ENCODE results near the gene EVA1B. TPM values are rescaled to one million over a fixed set of nuclear protein-coding genes. Genes with fewer than 3 reads are reported as not detected.

The EVA1B gene
- total RNA-seq, 1 experiment from 2014 or later: 5.5 TPM

- Histone ChIP-seq H2AK5ac (ENCODE audit: insufficient read length, low read length) (no peak overlapping the region), H3K23me2 (ENCODE audit: insufficient read length, low read depth, low read length, poor library complexity, severe bottlenecking) (no peaks in the 10 kb centered on the region), H3K9me3 (ENCODE audit: control insufficient read depth, low read depth, low read length) (no peaks in the 10 kb centered on the region), H3K27ac (ENCODE audit: insufficient read length, low read depth, low read length) (no peak overlapping the region), H2AFZ (ENCODE audit: low read length) (no peak overlapping the region), H2BK120ac (ENCODE audit: low read depth, low read length, poor library complexity, severe bottlenecking) (no peak overlapping the region), H3K79me2 (ENCODE audit: insufficient read depth, low read length) (no peaks in the 10 kb centered on the region), H3K9ac (ENCODE audit: extremely low read depth, insufficient read length, low read length) (no peak overlapping the region), H3K79me1 (ENCODE audit: insufficient read depth, low read depth, low read length, poor library complexity, severe bottlenecking) (no peaks in the 10 kb centered on the region), H3K4me1 (ENCODE audit: insufficient read depth, low read length) (0 out of 2 replicates have a peak, but pooled peaks cover 2% of the 10 kb centered on the region), H3K4me2 (ENCODE audit: insufficient read depth, insufficient read length, low read length) (no peak overlapping the region), H4K20me1 (ENCODE audit: control insufficient read depth, insufficient read depth, insufficient read length) (no peaks in the 10 kb centered on the region), H2BK12ac (ENCODE audit: insufficient read length, low read depth, low read length) (no peak overlapping the region), H3K27me3 (ENCODE audit: insufficient read depth, low read length) (no peaks in the 10 kb centered on the region), H3T11ph (ENCODE audit: low read length) (no peak overlapping the region), H2BK20ac (ENCODE audit: low read depth, low read length, poor library complexity, severe bottlenecking) (no peak overlapping the region), H3K14ac (ENCODE audit: insufficient read depth, low read length) (no peak overlapping the region), H4K8ac (replicated peaks; ENCODE audit: insufficient read length, low read depth, low read length) (no peak overlapping the region), H3K4ac (ENCODE audit: low read depth, low read length) (no peak overlapping the region), H4K91ac (ENCODE audit: insufficient read length, low read depth, low read length) (no peak overlapping the region), H3K23ac (ENCODE audit: insufficient read length, low read depth, low read length) (no peak overlapping the region), H2BK5ac (ENCODE audit: insufficient read length, low read length) (no peak overlapping the region), H2BK15ac (ENCODE audit: low read depth, low read length) (no peak overlapping the region), H4K5ac (ENCODE audit: insufficient read length, low read depth, low read length) (no peak overlapping the region), H3K18ac (ENCODE audit: insufficient read length, low read depth, low read length) (no peak overlapping the region), H3K56ac (ENCODE audit: insufficient read length, low read depth, low read length) (no peak overlapping the region)
- DNase-seq: no peak
- H3K36me3 Mint-ChIP-seq (ENCODE audit: insufficient read depth in 1 of 3, low read depth in 3 of 3): peaks cover 19 to 52% (median 40%) of the 10 kb centered on the region in 3 experiments; a peak in 6 of 7 replicates
- H3K27me3 Mint-ChIP-seq (ENCODE audit: low read depth): no peaks in the 10 kb centered on the region
- 0 out of 7 replicates have a peak overlapping the region, but pooled peaks of 2 of the 3 experiments have one; percentile 10 to 34 for H3K27ac Mint-ChIP-seq
- TF ChIP-seq, protein P1, sequence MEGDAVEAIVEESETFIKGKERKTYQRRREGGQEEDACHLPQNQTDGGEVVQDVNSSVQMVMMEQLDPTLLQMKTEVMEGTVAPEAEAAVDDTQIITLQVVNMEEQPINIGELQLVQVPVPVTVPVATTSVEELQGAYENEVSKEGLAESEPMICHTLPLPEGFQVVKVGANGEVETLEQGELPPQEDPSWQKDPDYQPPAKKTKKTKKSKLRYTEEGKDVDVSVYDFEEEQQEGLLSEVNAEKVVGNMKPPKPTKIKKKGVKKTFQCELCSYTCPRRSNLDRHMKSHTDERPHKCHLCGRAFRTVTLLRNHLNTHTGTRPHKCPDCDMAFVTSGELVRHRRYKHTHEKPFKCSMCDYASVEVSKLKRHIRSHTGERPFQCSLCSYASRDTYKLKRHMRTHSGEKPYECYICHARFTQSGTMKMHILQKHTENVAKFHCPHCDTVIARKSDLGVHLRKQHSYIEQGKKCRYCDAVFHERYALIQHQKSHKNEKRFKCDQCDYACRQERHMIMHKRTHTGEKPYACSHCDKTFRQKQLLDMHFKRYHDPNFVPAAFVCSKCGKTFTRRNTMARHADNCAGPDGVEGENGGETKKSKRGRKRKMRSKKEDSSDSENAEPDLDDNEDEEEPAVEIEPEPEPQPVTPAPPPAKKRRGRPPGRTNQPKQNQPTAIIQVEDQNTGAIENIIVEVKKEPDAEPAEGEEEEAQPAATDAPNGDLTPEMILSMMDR (conservative IDR thresholded peaks at IDR 0.05): peak; percentile 37; the same call in 1 of the 3 replicates
- H3K4me1 Mint-ChIP-seq: peaks cover 7 to 11% of the 10 kb centered on the region in 2 experiments
- whole genome bisulfite sequencing (ENCODE audit: extremely low coverage, insufficient read length, low lambda C conversion rate): no CpG with 5 or more reads among the region's 4 CpGs
- H3K4me3 Mint-ChIP-seq: no peak overlapping the region
- H3K9me3 Mint-ChIP-seq: no peaks in the 10 kb centered on the region
These were observed 32.4 kb upstream of the EVA1B start for GRCh38 chr1:36355811-36356210.

Measured in H9 (cell line).